Subcutaneous preadipocyte (primary cell): ENCODE results near the gene SMYD2. TPM values are rescaled to one million over a fixed set of nuclear protein-coding genes. Genes with fewer than 3 reads are reported as not detected.

Experiments
- total RNA-seq: library from RNA; depleted of rRNA; stranded (reverse); fragments of >200 nt; gene quantifications from 2 replicates; pipeline ENCODE4 v1.2.3, GENCODE V29; 2012

The SMYD2 gene
- 36.7 and 46.7 TPM in 2 replicates for total RNA-seq

DNA sequence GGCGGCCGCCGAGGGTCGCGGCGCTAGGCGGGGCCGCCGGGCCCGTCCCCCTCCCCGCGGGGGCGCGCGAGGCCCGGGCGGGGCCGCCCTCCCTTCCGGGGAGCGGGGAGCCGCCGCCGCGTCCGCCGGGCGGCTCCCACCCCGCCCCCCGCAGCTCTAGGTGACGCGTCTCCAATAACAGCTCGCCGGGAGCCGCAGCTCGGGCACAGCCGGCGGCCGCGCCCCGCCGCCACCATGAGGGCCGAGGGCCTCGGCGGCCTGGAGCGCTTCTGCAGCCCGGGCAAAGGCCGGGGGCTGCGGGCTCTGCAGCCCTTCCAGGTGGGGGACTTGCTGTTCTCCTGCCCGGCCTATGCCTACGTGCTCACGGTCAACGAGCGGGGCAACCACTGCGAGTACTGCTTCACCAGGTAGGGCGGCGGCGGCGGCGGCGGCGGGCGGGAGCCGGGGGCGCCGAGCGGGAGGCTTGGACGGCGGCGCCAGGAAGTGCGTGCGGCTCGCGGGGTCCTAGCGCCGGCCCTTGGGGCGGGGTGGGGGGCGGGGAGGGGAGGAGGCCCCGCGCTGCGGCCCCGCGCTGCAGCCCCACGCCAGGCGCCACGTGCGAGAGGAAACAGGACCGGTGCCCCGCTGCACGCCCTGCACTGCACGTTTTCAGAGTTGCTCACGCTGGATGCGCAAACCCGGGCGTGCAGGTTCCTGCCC lies at the start of gene SMYD2:
SMYD2 (plus strand) TSS at position 139 of the 699 bp plus-strand sequence; CDS start at position 235, 96 bp downstream.

